SH-SY5Y (cell line): ENCODE measurements around the gene PADI2.

Experiments used
- GATA2 ChIP-seq: IDR thresholded peaks from 2 replicates; pipeline ENCODE4 v1.6.1; 2011; ENCODE audit warnings: mild to moderate bottlenecking, low read depth, low read length
- GATA3 ChIP-seq: IDR thresholded peaks from 2 replicates; pipeline ENCODE4 v1.6.1; 2011; ENCODE audit warnings: low read depth, mild to moderate bottlenecking, low read length, moderate library complexity

- TF ChIP-seq GATA2 (no peak), GATA3 (no peak)
Observed at GRCh38 chr1:17137441-17137840, 18.2 kb upstream of the PADI2 start.
